Astrocyte (in vitro differentiated cells and primary cell): Measurements from ENCODE around the gene ST3GAL4. TPM values are rescaled to one million over a fixed set of nuclear protein-coding genes. Genes with fewer than 3 reads are reported as not detected.
"Not testable (repeated sequence)": the region's sequence is repeated elsewhere in the genome, so short reads cannot be mapped to it uniquely, and the experiment has no call there.

Experiments used
- DNase-seq: peaks from one replicate; pipeline ENCODE4 v3.0.0-alpha.2; 2010; ENCODE audit warnings: low read depth
- FAIRE-seq: peaks from 2 replicates; lab custom pipeline; 2011; peaks lifted over from hg19 to GRCh38; lab: Jason Lieb, UNC
- H2AFZ ChIP-seq: 2 replicates; pipeline ENCODE4 v1.6.0; 2012; ENCODE audit warnings: low read depth, low read length, inconsistent platforms
- H3K27ac ChIP-seq: 2 replicates; pipeline ENCODE4 v1.5.1; 2011; ENCODE audit warnings: low read depth, low read length, inconsistent platforms
- H3K27me3 ChIP-seq: 2 replicates; pipeline ENCODE4 v1.6.0; 2011; ENCODE audit warnings: low read length, inconsistent platforms; ENCODE audit not compliant: insufficient read depth
- H3K36me3 ChIP-seq: 2 replicates; pipeline ENCODE4 v1.5.1; 2011; ENCODE audit warnings: low read length, inconsistent platforms; ENCODE audit not compliant: insufficient read depth
- H3K4me1 ChIP-seq: 2 replicates; pipeline ENCODE4 v1.5.1; 2011; ENCODE audit warnings: low read length, inconsistent platforms; ENCODE audit not compliant: insufficient read depth
- H3K4me2 ChIP-seq: 2 replicates; pipeline ENCODE4 v1.6.0; 2012; ENCODE audit warnings: low read length, inconsistent platforms
- H3K4me3 ChIP-seq: 2 replicates; pipeline ENCODE4 v1.5.1; 2011; ENCODE audit warnings: low read depth, mild to moderate bottlenecking, low read length, inconsistent platforms; ENCODE audit not compliant: insufficient read depth
- H3K79me2 ChIP-seq: 2 replicates; pipeline ENCODE4 v1.6.0; 2012; ENCODE audit warnings: mild to moderate bottlenecking, low read length, inconsistent platforms; ENCODE audit not compliant: insufficient read depth
- H3K9ac ChIP-seq: 2 replicates; pipeline ENCODE4 v1.6.0; 2012; ENCODE audit warnings: mild to moderate bottlenecking, low read length, inconsistent platforms
- H3K9me3 ChIP-seq: 2 replicates; pipeline ENCODE4 v1.5.1; 2012; ENCODE audit warnings: low read depth, mild to moderate bottlenecking, low read length, inconsistent platforms; ENCODE audit not compliant: insufficient read depth
- H4K20me1 ChIP-seq: 2 replicates; pipeline ENCODE4 v1.6.0; 2012; ENCODE audit warnings: low read length, inconsistent platforms; ENCODE audit not compliant: insufficient read depth
- H3K27ac Mint-ChIP-seq: one replicate; pipeline ENCODE4 v1.8.0; 2021; ENCODE audit warnings: mild to moderate bottlenecking, mixed read lengths; ENCODE audit not compliant: unreplicated experiment
- H3K27me3 Mint-ChIP-seq: one replicate; pipeline ENCODE4 v1.8.0; 2021; ENCODE audit warnings: low read depth, mixed read lengths; ENCODE audit not compliant: unreplicated experiment
- H3K36me3 Mint-ChIP-seq: one replicate; pipeline ENCODE4 v1.8.0; 2021; ENCODE audit warnings: low read depth, mixed read lengths; ENCODE audit not compliant: unreplicated experiment
- H3K4me1 Mint-ChIP-seq: one replicate; pipeline ENCODE4 v1.8.0; 2021; ENCODE audit warnings: low read depth, mixed read lengths; ENCODE audit not compliant: unreplicated experiment
- H3K4me3 Mint-ChIP-seq: one replicate; pipeline ENCODE4 v1.8.0; 2021; ENCODE audit warnings: mild to moderate bottlenecking, moderate library complexity, mixed read lengths; ENCODE audit not compliant: unreplicated experiment
- H3K9me3 Mint-ChIP-seq: one replicate; pipeline ENCODE4 v1.8.0; 2021; ENCODE audit warnings: mild to moderate bottlenecking, mixed read lengths; ENCODE audit not compliant: unreplicated experiment
- EZH2 ChIP-seq: IDR thresholded peaks from 2 replicates; pipeline ENCODE4 v1.6.1; 2012; ENCODE audit warnings: mild to moderate bottlenecking, low read length, inconsistent platforms; ENCODE audit not compliant: insufficient read depth
- total RNA-seq: library from RNA; stranded (reverse); gene quantifications from 2 replicates; pipeline ENCODE4 v1.2.1, GENCODE V29; 2021
- TF ChIP-seq, protein P1 (sequence below): IDR thresholded peaks from 2 replicates; pipeline ENCODE4 v1.5.1; 2011; ENCODE audit warnings: low read depth, mild to moderate bottlenecking, inconsistent platforms, low read length, moderate library complexity; ENCODE audit not compliant: insufficient read depth

The ST3GAL4 gene
- total RNA-seq, 1 donor from 2014 or later, result 12.2 TPM

DNA sequence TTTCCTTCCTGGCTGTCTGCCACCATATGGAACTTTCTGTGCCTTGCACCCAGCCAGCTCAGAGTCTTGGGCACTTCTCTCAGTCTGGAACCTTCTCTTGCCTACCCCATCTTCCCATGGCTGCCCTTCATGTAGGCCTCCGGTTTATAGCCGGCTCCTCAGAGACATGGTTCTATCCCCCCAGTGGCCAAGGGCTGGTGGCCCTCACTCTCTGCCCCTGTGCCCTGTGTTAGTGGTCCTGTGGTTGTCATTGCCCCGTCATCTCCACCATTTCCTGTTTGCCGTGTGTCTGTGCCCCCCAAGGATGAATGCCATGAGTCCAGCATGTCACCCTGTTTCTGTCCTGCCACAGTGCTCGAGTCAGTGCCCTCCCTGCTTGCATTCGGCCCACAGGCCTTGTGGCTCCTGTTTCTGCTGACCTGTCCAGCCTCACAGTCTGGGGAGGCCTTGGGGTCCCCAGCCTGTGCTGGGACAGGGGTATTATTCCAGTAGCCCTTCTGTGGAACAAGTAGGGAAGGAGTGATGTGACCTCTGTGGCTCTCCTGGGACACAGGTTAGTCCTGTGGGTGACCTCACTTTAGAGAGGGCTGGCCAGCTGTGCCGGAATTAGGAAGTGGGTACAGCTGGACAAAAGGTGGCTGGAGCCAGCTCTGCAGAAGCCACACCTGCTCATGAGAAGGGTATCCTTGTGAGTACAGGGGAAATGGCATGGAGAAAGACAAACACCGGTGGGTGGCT is 30.7 kb downstream of the ST3GAL4 start:
- H2AFZ ChIP-seq, result no peak overlapping the region
- no peaks in the 10 kb centered on the region for H3K4me1 Mint-ChIP-seq

DNA sequence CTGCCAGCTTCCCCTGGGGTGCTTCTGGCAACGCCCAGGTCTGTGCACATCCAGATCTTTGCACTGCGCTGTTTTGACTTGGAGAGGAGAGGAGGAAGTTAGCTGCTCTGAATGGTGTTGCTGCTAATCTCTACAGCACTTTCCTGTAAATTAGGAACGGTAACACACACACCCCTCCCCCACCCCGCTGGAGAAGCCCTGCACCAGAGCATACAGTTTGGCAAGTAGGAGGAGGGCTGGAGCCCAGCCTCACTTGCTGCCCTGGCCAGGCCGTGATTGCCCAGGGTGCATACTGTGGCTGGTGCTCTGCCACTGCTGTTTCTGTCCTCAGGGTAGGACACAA is 31.2 kb downstream of the ST3GAL4 start:
- not testable (repeated sequence) for H3K4me3 Mint-ChIP-seq, H3K4me2 ChIP-seq, H3K36me3 Mint-ChIP-seq, H3K9me3 Mint-ChIP-seq, H3K27me3 Mint-ChIP-seq, H3K4me3 ChIP-seq, H3K4me1 ChIP-seq, H3K9ac ChIP-seq, H2AFZ ChIP-seq, H3K27ac Mint-ChIP-seq, FAIRE-seq, H3K27ac ChIP-seq, H3K27me3 ChIP-seq, H3K36me3 ChIP-seq, H3K79me2 ChIP-seq, H3K9me3 ChIP-seq, H3K4me1 Mint-ChIP-seq, DNase-seq
- H4K20me1 ChIP-seq, result peaks cover 30% of the 10 kb centered on the region

More for the DNA sequence above, 30.7 kb downstream of the ST3GAL4 start:
- Histone ChIP-seq H4K20me1 (peaks cover 25% of the 10 kb centered on the region), H3K27me3 (no peaks in the 10 kb centered on the region), H3K4me2 (no peak overlapping the region), H3K27ac (no peak overlapping the region), H3K9ac (no peak overlapping the region), H3K4me3 (no peak overlapping the region), H3K9me3 (no peaks in the 10 kb centered on the region), H3K36me3 (no peaks in the 10 kb centered on the region), H3K79me2 (no peaks in the 10 kb centered on the region), H3K4me1 (no peaks in the 10 kb centered on the region)
- H3K27ac Mint-ChIP-seq, result no peak overlapping the region
- TF ChIP-seq, protein P1, sequence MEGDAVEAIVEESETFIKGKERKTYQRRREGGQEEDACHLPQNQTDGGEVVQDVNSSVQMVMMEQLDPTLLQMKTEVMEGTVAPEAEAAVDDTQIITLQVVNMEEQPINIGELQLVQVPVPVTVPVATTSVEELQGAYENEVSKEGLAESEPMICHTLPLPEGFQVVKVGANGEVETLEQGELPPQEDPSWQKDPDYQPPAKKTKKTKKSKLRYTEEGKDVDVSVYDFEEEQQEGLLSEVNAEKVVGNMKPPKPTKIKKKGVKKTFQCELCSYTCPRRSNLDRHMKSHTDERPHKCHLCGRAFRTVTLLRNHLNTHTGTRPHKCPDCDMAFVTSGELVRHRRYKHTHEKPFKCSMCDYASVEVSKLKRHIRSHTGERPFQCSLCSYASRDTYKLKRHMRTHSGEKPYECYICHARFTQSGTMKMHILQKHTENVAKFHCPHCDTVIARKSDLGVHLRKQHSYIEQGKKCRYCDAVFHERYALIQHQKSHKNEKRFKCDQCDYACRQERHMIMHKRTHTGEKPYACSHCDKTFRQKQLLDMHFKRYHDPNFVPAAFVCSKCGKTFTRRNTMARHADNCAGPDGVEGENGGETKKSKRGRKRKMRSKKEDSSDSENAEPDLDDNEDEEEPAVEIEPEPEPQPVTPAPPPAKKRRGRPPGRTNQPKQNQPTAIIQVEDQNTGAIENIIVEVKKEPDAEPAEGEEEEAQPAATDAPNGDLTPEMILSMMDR, result no peak
- TF ChIP-seq EZH2, result no peak
- H3K9me3 Mint-ChIP-seq, result no peaks in the 10 kb centered on the region
- H3K27me3 Mint-ChIP-seq, result no peaks in the 10 kb centered on the region
- DNase-seq (no peak), FAIRE-seq (no peak)
- H3K36me3 Mint-ChIP-seq, result no peaks in the 10 kb centered on the region
- H3K4me3 Mint-ChIP-seq, result no peak overlapping the region

DNA sequence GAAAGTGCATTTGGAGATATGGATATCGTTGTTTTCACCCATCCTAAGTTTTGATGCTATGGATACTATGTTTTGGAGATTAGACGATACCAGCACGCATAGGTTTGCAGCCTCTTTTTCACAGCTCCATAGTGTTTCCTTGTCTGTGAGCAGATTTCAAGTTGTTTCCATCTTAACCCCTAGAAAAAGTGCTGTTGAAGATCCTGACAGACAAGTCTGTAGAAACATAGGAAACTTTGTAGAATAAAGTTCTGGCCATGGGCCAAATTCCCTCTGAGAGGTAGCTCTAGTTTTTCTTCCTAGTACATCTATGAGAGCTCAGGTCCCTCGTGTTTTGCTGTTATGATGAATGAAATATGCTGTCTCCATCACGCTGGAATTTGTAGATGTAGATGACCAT is 32.4 kb downstream of the ST3GAL4 start:
- Mint-ChIP-seq H3K9me3 (no peaks in the 10 kb centered on the region), H3K4me1 (no peaks in the 10 kb centered on the region), H3K27me3 (no peaks in the 10 kb centered on the region), H3K4me3 (no peak overlapping the region), H3K27ac (no peak overlapping the region), H3K36me3 (peaks cover 2% of the 10 kb centered on the region)
- Histone ChIP-seq H4K20me1 (peaks cover 40% of the 10 kb centered on the region), H3K27ac (no peak overlapping the region), H3K27me3 (no peaks in the 10 kb centered on the region), H3K4me1 (peaks cover 3% of the 10 kb centered on the region), H3K36me3 (no peaks in the 10 kb centered on the region), H3K9ac (no peak overlapping the region), H3K4me2 (no peak overlapping the region), H3K9me3 (no peaks in the 10 kb centered on the region), H3K79me2 (peaks cover 2% of the 10 kb centered on the region), H3K4me3 (no peak overlapping the region), H2AFZ (no peak overlapping the region)
- no peak for TF ChIP-seq EZH2
- TF ChIP-seq, protein P1, result no peak
- DNase-seq (no peak), FAIRE-seq (peak; percentile 41)
